PFSK-1 (cell line): ENCODE measurements around the gene EPN3.

Source experiments
- FOXP2 ChIP-seq: optimal IDR thresholded peaks from 2 replicates; pipeline ENCODE3; 2011; ENCODE audit warnings: borderline replicate concordance, control low read depth, inconsistent platforms; ENCODE audit not compliant: insufficient read depth; ENCODE audit errors: extremely low read length, extremely low read depth
- POLR2AphosphoS5 ChIP-seq: IDR thresholded peaks from 2 replicates; pipeline ENCODE4 v1.6.1; 2012; ENCODE audit warnings: low read depth, mild to moderate bottlenecking, control low read depth, low read length, moderate library complexity
- SIN3A ChIP-seq: IDR thresholded peaks from 2 replicates; pipeline ENCODE4 v1.6.1; 2012; ENCODE audit warnings: mild to moderate bottlenecking, low read length, moderate library complexity, borderline replicate concordance; ENCODE audit not compliant: insufficient read depth
- TAF1 ChIP-seq: IDR thresholded peaks from 2 replicates; pipeline ENCODE4 v1.6.1; 2012; ENCODE audit warnings: low read length, control low read depth, borderline replicate concordance; ENCODE audit not compliant: insufficient read depth
- TF ChIP-seq, protein P1 (sequence below), 2 experiments: IDR thresholded peaks; 2 replicates each; pipeline versions ENCODE4 v1.6.1 to v1.8.0; 2011 to 2012; ENCODE audit warnings: low read depth in 2 of 2, low read length in 2 of 2, control low read depth in 1 of 2, inconsistent platforms in 1 of 2, mild to moderate bottlenecking in 1 of 2, moderate library complexity in 1 of 2; ENCODE audit not compliant: insufficient read depth in 1 of 2

GRCh38 chr17:50557630-50558029 is 25.1 kb downstream of the EPN3 start:
- TF ChIP-seq POLR2AphosphoS5 (no peak), TAF1 (no peak), SIN3A (no peak), FOXP2 (no peak)
- TF ChIP-seq, protein P1, sequence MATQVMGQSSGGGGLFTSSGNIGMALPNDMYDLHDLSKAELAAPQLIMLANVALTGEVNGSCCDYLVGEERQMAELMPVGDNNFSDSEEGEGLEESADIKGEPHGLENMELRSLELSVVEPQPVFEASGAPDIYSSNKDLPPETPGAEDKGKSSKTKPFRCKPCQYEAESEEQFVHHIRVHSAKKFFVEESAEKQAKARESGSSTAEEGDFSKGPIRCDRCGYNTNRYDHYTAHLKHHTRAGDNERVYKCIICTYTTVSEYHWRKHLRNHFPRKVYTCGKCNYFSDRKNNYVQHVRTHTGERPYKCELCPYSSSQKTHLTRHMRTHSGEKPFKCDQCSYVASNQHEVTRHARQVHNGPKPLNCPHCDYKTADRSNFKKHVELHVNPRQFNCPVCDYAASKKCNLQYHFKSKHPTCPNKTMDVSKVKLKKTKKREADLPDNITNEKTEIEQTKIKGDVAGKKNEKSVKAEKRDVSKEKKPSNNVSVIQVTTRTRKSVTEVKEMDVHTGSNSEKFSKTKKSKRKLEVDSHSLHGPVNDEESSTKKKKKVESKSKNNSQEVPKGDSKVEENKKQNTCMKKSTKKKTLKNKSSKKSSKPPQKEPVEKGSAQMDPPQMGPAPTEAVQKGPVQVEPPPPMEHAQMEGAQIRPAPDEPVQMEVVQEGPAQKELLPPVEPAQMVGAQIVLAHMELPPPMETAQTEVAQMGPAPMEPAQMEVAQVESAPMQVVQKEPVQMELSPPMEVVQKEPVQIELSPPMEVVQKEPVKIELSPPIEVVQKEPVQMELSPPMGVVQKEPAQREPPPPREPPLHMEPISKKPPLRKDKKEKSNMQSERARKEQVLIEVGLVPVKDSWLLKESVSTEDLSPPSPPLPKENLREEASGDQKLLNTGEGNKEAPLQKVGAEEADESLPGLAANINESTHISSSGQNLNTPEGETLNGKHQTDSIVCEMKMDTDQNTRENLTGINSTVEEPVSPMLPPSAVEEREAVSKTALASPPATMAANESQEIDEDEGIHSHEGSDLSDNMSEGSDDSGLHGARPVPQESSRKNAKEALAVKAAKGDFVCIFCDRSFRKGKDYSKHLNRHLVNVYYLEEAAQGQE (IDR thresholded peaks at IDR 0.05; ENCODE audit: insufficient read depth in 1 of 2, low read depth in 2 of 2, low read length in 2 of 2) = no peak
